Measurements from ENCODE around the gene GGA3.

DNA sequence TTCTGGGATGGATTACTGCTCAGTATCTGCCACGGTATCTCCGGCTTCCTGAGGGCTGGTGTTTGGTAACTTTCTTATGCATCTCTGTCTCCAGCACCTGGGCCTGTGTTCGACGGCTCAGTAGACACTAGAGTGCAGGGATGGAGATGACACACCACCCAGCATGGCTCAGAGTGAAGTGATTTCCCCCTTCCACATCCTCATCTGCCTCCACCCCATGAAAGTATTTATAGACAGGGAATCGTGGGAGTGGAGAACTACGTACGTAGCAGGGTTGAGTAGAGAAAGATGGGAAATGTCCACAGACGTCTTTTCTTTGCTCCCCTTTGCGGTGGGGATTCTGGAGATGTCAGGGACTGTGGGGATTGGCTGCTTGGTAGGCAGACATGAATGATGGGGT, 39.6 kb upstream of the GGA3 start:
- TF ChIP-seq POLR2A (IDR thresholded peaks at IDR 0.05; ENCODE audit: borderline replicate concordance, extremely low read depth, insufficient read depth, insufficient read length) (no peak), YY1 (IDR thresholded peaks at IDR 0.05; ENCODE audit: extremely low read depth, insufficient replicate concordance, low read depth, low read length) (no peak), ELF1 (IDR thresholded peaks at IDR 0.05; ENCODE audit: borderline replicate concordance, low read depth) (no peak), EZH2 (IDR thresholded peaks at IDR 0.05) (no peak), JUND (IDR thresholded peaks at IDR 0.05) (no peak)
- TF ChIP-seq, protein P1, sequence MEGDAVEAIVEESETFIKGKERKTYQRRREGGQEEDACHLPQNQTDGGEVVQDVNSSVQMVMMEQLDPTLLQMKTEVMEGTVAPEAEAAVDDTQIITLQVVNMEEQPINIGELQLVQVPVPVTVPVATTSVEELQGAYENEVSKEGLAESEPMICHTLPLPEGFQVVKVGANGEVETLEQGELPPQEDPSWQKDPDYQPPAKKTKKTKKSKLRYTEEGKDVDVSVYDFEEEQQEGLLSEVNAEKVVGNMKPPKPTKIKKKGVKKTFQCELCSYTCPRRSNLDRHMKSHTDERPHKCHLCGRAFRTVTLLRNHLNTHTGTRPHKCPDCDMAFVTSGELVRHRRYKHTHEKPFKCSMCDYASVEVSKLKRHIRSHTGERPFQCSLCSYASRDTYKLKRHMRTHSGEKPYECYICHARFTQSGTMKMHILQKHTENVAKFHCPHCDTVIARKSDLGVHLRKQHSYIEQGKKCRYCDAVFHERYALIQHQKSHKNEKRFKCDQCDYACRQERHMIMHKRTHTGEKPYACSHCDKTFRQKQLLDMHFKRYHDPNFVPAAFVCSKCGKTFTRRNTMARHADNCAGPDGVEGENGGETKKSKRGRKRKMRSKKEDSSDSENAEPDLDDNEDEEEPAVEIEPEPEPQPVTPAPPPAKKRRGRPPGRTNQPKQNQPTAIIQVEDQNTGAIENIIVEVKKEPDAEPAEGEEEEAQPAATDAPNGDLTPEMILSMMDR (IDR thresholded peaks at IDR 0.05 in 2 of 3, conservative IDR thresholded peaks at IDR 0.05 in 1 of 3; ENCODE audit: borderline replicate concordance in 1 of 3, insufficient read depth in 1 of 3, low read depth in 2 of 3, low read length in 2 of 3) = no peak
- TF ChIP-seq, protein P2, sequence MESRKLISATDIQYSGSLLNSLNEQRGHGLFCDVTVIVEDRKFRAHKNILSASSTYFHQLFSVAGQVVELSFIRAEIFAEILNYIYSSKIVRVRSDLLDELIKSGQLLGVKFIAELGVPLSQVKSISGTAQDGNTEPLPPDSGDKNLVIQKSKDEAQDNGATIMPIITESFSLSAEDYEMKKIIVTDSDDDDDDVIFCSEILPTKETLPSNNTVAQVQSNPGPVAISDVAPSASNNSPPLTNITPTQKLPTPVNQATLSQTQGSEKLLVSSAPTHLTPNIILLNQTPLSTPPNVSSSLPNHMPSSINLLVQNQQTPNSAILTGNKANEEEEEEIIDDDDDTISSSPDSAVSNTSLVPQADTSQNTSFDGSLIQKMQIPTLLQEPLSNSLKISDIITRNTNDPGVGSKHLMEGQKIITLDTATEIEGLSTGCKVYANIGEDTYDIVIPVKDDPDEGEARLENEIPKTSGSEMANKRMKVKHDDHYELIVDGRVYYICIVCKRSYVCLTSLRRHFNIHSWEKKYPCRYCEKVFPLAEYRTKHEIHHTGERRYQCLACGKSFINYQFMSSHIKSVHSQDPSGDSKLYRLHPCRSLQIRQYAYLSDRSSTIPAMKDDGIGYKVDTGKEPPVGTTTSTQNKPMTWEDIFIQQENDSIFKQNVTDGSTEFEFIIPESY (IDR thresholded peaks at IDR 0.05; ENCODE audit: extremely low read depth, insufficient replicate concordance, low read length) = no peak
